Activated naive CD4-positive, alpha-beta T cell treated with Interleukin-2 at 50 U/mL for 16 hours (primary cell): ENCODE measurements around the gene RBBP4.
"Not testable (repeated sequence)": the region's sequence is repeated elsewhere in the genome, so short reads cannot be mapped to it uniquely, and the experiment has no call there.

Experiments used
- DNase-seq: peaks from one replicate; pipeline ENCODE4 v3.0.0-alpha.2; 2020

The RBBP4 gene

GRCh38 chr1:32695098-32695904 is 44.3 kb downstream of the RBBP4 start:
- no peak for DNase-seq

- no peak for DNase-seq
Observed at GRCh38 chr1:32696041-32696440, 45.0 kb downstream of the RBBP4 start.

- DNase-seq, result not testable (repeated sequence)
Observed at GRCh38 chr1:32696996-32697395, 46.0 kb downstream of the RBBP4 start.

- DNase-seq, result no peak
Observed at GRCh38 chr1:32701421-32701911, 50.5 kb downstream of the RBBP4 start.

- DNase-seq, result no peak
Observed at GRCh38 chr1:32701951-32702598, 51.1 kb downstream of the RBBP4 start.

- peak; percentile 7 for DNase-seq
Observed at GRCh38 chr1:32702599-32703478, 51.8 kb downstream of the RBBP4 start, which contains the start of gene SYNC. TSS of gene SYNC (minus strand) at chr1:32702770. CDS start at chr1:32702660, 110 bp downstream.

GRCh38 chr1:32703479-32704291 is 52.7 kb downstream of the RBBP4 start:
- DNase-seq, result no peak

GRCh38 chr1:32705516-32705915 is 54.5 kb downstream of the RBBP4 start:
- no peak for DNase-seq

GRCh38 chr1:32706491-32706890 is 55.5 kb downstream of the RBBP4 start:
- no peak for DNase-seq

GRCh38 chr1:32709075-32709474 is 58.1 kb downstream of the RBBP4 start:
- DNase-seq, result no peak

GRCh38 chr1:32709476-32709875 is 58.5 kb downstream of the RBBP4 start:
- no peak for DNase-seq

GRCh38 chr1:32711221-32711620 is 60.2 kb downstream of the RBBP4 start:
- DNase-seq, result not testable (repeated sequence)

GRCh38 chr1:32713081-32713480 is 62.1 kb downstream of the RBBP4 start:
- no peak for DNase-seq

- no peak for DNase-seq
Observed at GRCh38 chr1:32714277-32714676, 63.3 kb downstream of the RBBP4 start.

GRCh38 chr1:32715901-32716311 is 64.9 kb downstream of the RBBP4 start:
- DNase-seq, result no peak

GRCh38 chr1:32716312-32717148 is 65.5 kb downstream of the RBBP4 start:
- DNase-seq, result peak; percentile 45

- no peak for DNase-seq
Observed at GRCh38 chr1:32717503-32717902, 66.5 kb downstream of the RBBP4 start.

- no peak for DNase-seq
Observed at GRCh38 chr1:32718036-32718435, 67.0 kb downstream of the RBBP4 start.

- no peak for DNase-seq
Observed at GRCh38 chr1:32718527-32718926, 67.5 kb downstream of the RBBP4 start.

GRCh38 chr1:32719681-32720275 is 68.8 kb downstream of the RBBP4 start:
- DNase-seq, result no peak
